WTC11 (cell line): Measurements from ENCODE around the gene OR51S1. TPM values are rescaled to one million over a fixed set of nuclear protein-coding genes. Genes with fewer than 3 reads are reported as not detected.

Source experiments
- ATAC-seq: fragments of 200-7000 bp; cut with Tn5 transposase; 2 replicates; pipeline ENCODE4 v1.10.0; 2021; ENCODE audit warnings: mild to moderate bottlenecking, moderate library complexity
- CTCF ChIA-PET: fragments of 300-600 bp; sonication (Branson Sonifier 250); formaldehyde crosslinking; loops from one replicate; lab custom pipeline; 2021; ENCODE audit warnings: antibody characterized with exemption; lab: Charles Lee
- POLR2A ChIA-PET: fragments of 350-600 bp; sonication (Branson Sonifier 250); formaldehyde crosslinking; loops from one replicate; lab custom pipeline; 2021; ENCODE audit warnings: antibody characterized with exemption; lab: Charles Lee
- DNase-seq: peaks from one replicate; pipeline ENCODE4 v3.0.0; 2021; ENCODE audit warnings: low spot score
- H3K27ac Mint-ChIP-seq: 2 replicates; pipeline ENCODE4 v1.8.0; 2021; ENCODE audit warnings: mixed read lengths
- H3K27me3 Mint-ChIP-seq: 2 replicates; pipeline ENCODE4 v1.8.0; 2021; ENCODE audit warnings: low read depth, mild to moderate bottlenecking, moderate library complexity, mixed read lengths
- H3K36me3 Mint-ChIP-seq: 2 replicates; pipeline ENCODE4 v1.8.0; 2021; ENCODE audit warnings: mixed read lengths
- H3K4me1 Mint-ChIP-seq: 2 replicates; pipeline ENCODE4 v1.8.0; 2022; ENCODE audit warnings: mixed read lengths
- H3K4me3 Mint-ChIP-seq: 2 replicates; pipeline ENCODE4 v1.8.0; 2021; ENCODE audit warnings: mild to moderate bottlenecking, moderate library complexity, mixed read lengths
- H3K9me3 Mint-ChIP-seq: 2 replicates; pipeline ENCODE4 v1.8.0; 2021; ENCODE audit warnings: mixed read lengths
- AFF4 ChIP-seq: sonication (generic); formaldehyde crosslinking; IDR thresholded peaks from 2 replicates; pipeline ENCODE4 v1.8.1; 2023; ENCODE audit warnings: mild to moderate bottlenecking, missing genetic modification reagents, borderline replicate concordance
- E2F1 ChIP-seq: sonication (generic); formaldehyde crosslinking; IDR thresholded peaks from 2 replicates; pipeline ENCODE4 v1.8.0; 2022; ENCODE audit warnings: mild to moderate bottlenecking, missing genetic modification reagents
- E2F5 ChIP-seq: sonication (generic); formaldehyde crosslinking; IDR thresholded peaks from 2 replicates; pipeline ENCODE4 v1.8.1; 2022; ENCODE audit warnings: mild to moderate bottlenecking, moderate library complexity, missing genetic modification reagents
- EMX1 ChIP-seq: fragments of 250-450 bp; sonication (Bioruptor Pico); IDR thresholded peaks from 2 replicates; pipeline ENCODE4 v1.8.0; 2021; ENCODE audit warnings: mild to moderate bottlenecking
- GABPB1 ChIP-seq: sonication (generic); formaldehyde crosslinking; IDR thresholded peaks from 2 replicates; pipeline ENCODE4 v1.8.1; 2023; ENCODE audit warnings: mild to moderate bottlenecking, missing genetic modification reagents
- HMGA2 ChIP-seq: fragments of 250-450 bp; sonication (Bioruptor Pico); IDR thresholded peaks from 2 replicates; pipeline ENCODE4 v1.4.0; 2021; ENCODE audit warnings: mild to moderate bottlenecking, moderate library complexity
- JUN ChIP-seq: sonication (generic); formaldehyde crosslinking; IDR thresholded peaks from 2 replicates; pipeline ENCODE4 v1.8.0; 2023; ENCODE audit warnings: mild to moderate bottlenecking, missing genetic modification reagents
- MLX ChIP-seq: sonication (generic); formaldehyde crosslinking; IDR thresholded peaks from 2 replicates; pipeline ENCODE4 v1.8.1; 2023; ENCODE audit warnings: mild to moderate bottlenecking, missing genetic modification reagents, moderate library complexity
- MYBL2 ChIP-seq: sonication (generic); formaldehyde crosslinking; IDR thresholded peaks from 2 replicates; pipeline ENCODE4 v1.8.1; 2023; ENCODE audit warnings: mild to moderate bottlenecking, moderate library complexity, missing genetic modification reagents
- NFYB ChIP-seq: sonication (generic); formaldehyde crosslinking; conservative IDR thresholded peaks from 2 replicates; pipeline ENCODE4 v1.8.0; 2022; ENCODE audit warnings: low read depth, missing genetic modification reagents
- NR3C1 ChIP-seq: sonication (generic); formaldehyde crosslinking; conservative IDR thresholded peaks from 2 replicates; pipeline ENCODE4 v1.8.1; 2023; ENCODE audit warnings: low read depth, mild to moderate bottlenecking, missing genetic modification reagents
- RELA ChIP-seq: sonication (generic); formaldehyde crosslinking; IDR thresholded peaks from 2 replicates; pipeline ENCODE4 v1.8.1; 2022; ENCODE audit warnings: missing genetic modification reagents, mild to moderate bottlenecking, borderline replicate concordance
- SMAD3 ChIP-seq: sonication (generic); formaldehyde crosslinking; IDR thresholded peaks from 2 replicates; pipeline ENCODE4 v1.8.0; 2022; ENCODE audit warnings: missing genetic modification reagents, mild to moderate bottlenecking, borderline replicate concordance
- TEAD1 ChIP-seq: sonication (generic); formaldehyde crosslinking; IDR thresholded peaks from 2 replicates; pipeline ENCODE4 v1.8.0; 2022; ENCODE audit warnings: mild to moderate bottlenecking, missing genetic modification reagents
- ZNF121 ChIP-seq: sonication (generic); formaldehyde crosslinking; IDR thresholded peaks from 2 replicates; pipeline ENCODE4 v1.8.0; 2023; ENCODE audit warnings: missing genetic modification reagents
- ZNF138 ChIP-seq: sonication (generic); formaldehyde crosslinking; conservative IDR thresholded peaks from 2 replicates; pipeline ENCODE4 v1.8.1; 2022; ENCODE audit warnings: mild to moderate bottlenecking, moderate library complexity, missing genetic modification reagents
- ZNF232 ChIP-seq: sonication (generic); formaldehyde crosslinking; IDR thresholded peaks from 2 replicates; pipeline ENCODE4 v1.8.0; 2022; ENCODE audit warnings: mild to moderate bottlenecking, missing genetic modification reagents
- ZNF396 ChIP-seq: fragments of 250-450 bp; sonication (Bioruptor Pico); IDR thresholded peaks from 2 replicates; pipeline ENCODE4 v1.8.0; 2021; ENCODE audit warnings: mild to moderate bottlenecking, moderate library complexity, borderline replicate concordance
- ZNF425 ChIP-seq: fragments of 250-450 bp; sonication (Bioruptor Pico); conservative IDR thresholded peaks from 2 replicates; pipeline ENCODE4 v1.9.0; 2021; ENCODE audit warnings: mild to moderate bottlenecking
- ZNF671 ChIP-seq: fragments of 250-450 bp; sonication (Bioruptor Pico); IDR thresholded peaks from 2 replicates; pipeline ENCODE4 v1.8.0; 2021; ENCODE audit warnings: mild to moderate bottlenecking
- total RNA-seq: library from RNA; stranded (reverse); gene quantifications from 3 replicates; pipeline ENCODE4 v1.2.3, GENCODE V29; 2021

OR51S1 gene
- total RNA-seq, 1 experiment from 2014 or later, result not detected

GRCh38 chr11:4882543-4882942, 33.5 kb upstream of the OR51S1 start:
- Mint-ChIP-seq H3K4me1 (no peaks in the 10 kb centered on the region), H3K36me3 (no peaks in the 10 kb centered on the region), H3K9me3 (no peaks in the 10 kb centered on the region), H3K4me3 (no peak overlapping the region), H3K27ac (no peak overlapping the region), H3K27me3 (no peaks in the 10 kb centered on the region; the same call in none of the 2 replicates)
- DNase-seq (no peak), ATAC-seq (no peak)
- ChIA-PET CTCF (no interaction called here), POLR2A (no interaction called here)
- TF ChIP-seq ZNF671 (CRISPR knock-in tag) (no peak), NR3C1 (CRISPR knock-in tag) (no peak)

GRCh38 chr11:4881860-4882500, 33.0 kb upstream of the OR51S1 start, which contains the start of gene OR51T1:
Gene OR51T1 (plus strand): TSS chr11:4881900. CDS start chr11:4881900, 0 bp downstream.
- Mint-ChIP-seq H3K9me3 (no peaks in the 10 kb centered on the region), H3K27me3 (no peaks in the 10 kb centered on the region; the same call in none of the 2 replicates), H3K4me1 (no peaks in the 10 kb centered on the region), H3K27ac (no peak within 1 kb of the TSS), H3K36me3 (no peaks in the 10 kb centered on the region), H3K4me3 (no peak within 1 kb of the TSS)
- TF ChIP-seq HMGA2 (CRISPR knock-in tag), result no peak
- TF ChIP-seq NFYB (CRISPR knock-in tag), result no peak
- TF ChIP-seq ZNF232 (CRISPR knock-in tag), result no peak
- TF ChIP-seq E2F5 (CRISPR knock-in tag), result no peak
- TF ChIP-seq AFF4, result no peak
- no peak for TF ChIP-seq JUN (CRISPR knock-in tag)
- no peak for TF ChIP-seq E2F1 (CRISPR knock-in tag)
- no peak for TF ChIP-seq MLX
- TF ChIP-seq ZNF138, result no peak
- TF ChIP-seq SMAD3 (CRISPR knock-in tag), result no peak
- CTCF ChIA-PET, result no interaction called here
- POLR2A ChIA-PET, result no interaction called here
- no peak for DNase-seq
- no peak for ATAC-seq

- no peaks in the 10 kb centered on the region for H3K4me1 Mint-ChIP-seq
Observed at GRCh38 chr11:4881188-4881587, 32.2 kb upstream of the OR51S1 start.

More at GRCh38 chr11:4881188-4881587, 32.2 kb upstream of the OR51S1 start:
- H3K27ac Mint-ChIP-seq, result no peak overlapping the region
- ChIA-PET POLR2A (no interaction called here), CTCF (no interaction called here)
- H3K4me3 Mint-ChIP-seq, result no peak overlapping the region
- no peaks in the 10 kb centered on the region for H3K36me3 Mint-ChIP-seq
- no peaks in the 10 kb centered on the region for H3K9me3 Mint-ChIP-seq
- TF ChIP-seq GABPB1 (no peak), ZNF425 (CRISPR knock-in tag) (no peak), TEAD1 (CRISPR knock-in tag) (no peak), ZNF121 (CRISPR knock-in tag) (no peak), EMX1 (no peak), ZNF396 (CRISPR knock-in tag) (no peak), MYBL2 (CRISPR knock-in tag) (no peak), RELA (CRISPR knock-in tag) (no peak)
- H3K27me3 Mint-ChIP-seq, result no peaks in the 10 kb centered on the region; the same call in none of the 2 replicates
- ATAC-seq, result no peak
- no peak for DNase-seq
